Glomerular visceral epithelial cell (primary cell): ENCODE data around the gene CYFIP1.

Experiments
- DNase-seq: peaks from one replicate; pipeline ENCODE4 v3.0.0-alpha.2; 2016; ENCODE audit errors: extremely low spot score

CYFIP1 gene

DNA sequence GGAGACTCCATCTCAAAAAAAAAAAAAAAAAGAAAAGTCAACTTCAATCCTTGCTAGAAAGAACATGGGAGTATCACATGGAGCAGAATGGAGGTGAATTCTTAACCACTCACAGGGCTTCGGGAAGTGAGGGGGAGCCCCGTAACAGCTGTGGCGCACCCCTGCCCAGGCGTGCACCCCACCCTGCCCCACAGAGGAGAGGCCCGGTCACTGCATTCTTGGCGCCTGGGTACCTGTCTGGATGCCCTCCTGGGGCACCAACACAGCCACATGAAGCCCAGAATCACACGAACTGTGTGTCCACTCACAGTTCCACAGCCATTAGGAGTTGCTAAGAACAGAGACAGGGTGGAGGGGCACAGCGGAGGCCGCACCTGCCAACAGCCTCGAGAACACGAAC, 89.9 kb downstream of the CYFIP1 start:
- no peak for DNase-seq

DNA sequence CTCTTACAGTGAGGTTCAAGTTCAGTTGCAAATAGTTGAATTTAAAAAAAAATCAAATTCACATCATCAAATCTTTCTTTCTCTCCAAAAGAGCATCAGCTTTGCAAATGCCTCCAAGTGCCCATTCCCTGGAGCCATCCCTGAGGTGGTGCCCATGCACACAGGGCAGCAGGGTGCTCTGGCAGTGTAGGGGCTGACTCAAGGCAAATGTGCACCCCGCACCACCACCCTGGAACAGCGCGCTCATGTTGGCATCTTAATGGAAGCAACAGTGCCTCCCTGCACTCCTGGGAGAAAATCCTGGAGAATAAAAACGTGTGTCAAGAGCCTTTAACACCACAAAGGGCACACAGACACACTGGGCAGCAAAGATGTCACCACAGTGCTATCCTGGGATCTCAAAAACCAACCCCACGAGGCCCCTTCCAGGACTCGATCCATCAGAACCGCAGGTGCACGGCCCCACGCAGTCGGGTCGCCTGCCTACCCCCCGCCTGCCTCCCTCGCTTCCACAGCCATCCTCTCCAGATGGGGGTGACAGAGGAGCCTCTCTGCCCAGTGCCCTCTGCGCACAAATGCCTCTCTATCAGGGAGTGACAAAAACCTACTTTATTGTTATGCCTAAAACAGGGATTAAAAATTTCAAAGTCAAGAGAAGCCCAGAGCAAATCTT, 90.9 kb downstream of the CYFIP1 start:
- no peak for DNase-seq

DNA sequence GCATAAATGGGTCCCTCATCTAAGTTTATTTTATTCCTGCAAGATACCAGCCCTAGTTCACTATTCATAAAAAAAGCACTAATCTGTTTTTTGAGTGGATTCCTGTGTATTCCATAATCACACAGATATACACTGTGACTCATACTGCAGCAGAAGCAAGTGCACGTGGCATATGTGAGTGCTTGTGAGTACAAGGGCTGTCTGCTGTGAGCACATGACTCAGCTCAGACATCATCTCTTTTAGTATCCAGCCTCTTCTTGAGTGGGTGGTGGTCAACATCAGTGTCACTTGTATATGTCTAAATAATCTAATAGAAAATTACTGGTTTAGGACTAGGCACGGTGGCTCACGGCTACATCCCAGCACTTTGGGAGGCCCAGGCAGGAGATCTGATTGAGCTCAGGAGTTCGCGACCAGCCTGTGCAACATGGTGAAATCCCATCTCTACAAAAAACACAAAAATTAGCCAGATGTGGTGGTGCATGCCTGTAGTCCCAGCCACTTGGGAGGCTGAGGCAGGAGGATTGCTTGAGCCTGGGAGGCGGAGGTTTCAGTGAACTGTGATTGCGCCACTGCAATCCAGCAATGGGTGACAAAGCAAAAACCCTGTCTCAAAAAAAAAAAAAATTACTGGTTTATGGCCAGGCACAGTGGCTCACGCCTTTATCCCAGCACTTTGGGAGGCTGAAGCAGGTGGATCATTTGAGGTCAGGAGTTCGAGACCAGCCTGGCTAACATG, 91.9 kb downstream of the CYFIP1 start:
- peak; percentile 70 for DNase-seq

DNA sequence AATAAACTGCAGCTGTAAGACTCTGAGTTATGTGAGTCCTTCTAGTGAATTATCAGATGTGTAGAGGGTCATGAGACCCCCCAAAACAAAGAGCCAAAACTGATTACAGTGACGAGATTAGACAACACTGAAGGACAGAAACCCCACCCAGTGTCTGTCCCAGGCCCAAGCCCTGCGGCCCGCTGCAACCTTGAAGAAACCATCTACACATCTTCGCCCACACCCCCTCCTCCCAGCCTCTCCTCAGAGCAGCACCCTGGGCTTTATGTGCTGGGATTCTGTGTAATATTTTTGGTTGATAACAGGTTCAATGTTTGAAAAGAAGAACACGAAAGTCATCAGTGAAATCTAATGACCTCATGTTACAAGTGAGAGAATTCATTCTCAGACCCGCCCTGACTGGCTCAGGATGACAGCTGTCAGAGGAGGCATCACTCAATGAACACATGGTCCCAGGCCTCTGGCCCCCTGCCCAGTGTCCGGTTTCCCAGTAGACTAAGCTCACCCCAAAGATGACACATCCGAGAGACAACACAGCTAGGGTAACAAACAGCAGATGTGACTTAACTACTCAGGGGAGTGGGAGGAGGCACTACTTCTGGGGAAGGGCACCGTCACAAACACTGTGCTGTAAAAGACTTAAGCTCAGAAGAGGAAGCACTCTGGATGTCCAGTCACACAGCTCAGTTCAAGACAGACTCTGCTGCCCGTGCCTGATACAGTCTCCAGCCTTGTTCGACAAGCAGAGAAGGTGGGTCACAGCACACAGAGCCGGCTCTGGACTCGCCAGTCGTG, 92.8 kb downstream of the CYFIP1 start:
- peak; percentile 34 for DNase-seq

DNA sequence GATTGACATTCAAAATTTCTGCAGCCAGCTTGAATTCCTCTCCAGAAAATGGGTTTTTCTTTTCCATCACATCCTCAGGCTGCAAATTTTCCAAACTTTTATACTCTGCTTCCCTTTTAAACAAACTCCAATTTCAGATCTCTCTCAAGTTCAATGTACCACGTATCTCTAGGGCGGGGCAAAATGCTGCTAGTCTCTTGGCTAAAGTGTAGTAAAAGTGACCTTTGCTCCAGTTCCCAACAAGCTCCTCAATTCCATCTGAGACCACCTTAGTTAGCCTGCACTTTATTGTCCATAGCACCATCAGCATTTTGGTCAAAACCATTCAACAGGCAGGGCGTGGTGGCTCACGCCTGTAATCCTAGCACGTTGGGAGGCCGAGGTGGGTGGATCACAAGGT, 95.0 kb downstream of the CYFIP1 start:
- no peak for DNase-seq

DNA sequence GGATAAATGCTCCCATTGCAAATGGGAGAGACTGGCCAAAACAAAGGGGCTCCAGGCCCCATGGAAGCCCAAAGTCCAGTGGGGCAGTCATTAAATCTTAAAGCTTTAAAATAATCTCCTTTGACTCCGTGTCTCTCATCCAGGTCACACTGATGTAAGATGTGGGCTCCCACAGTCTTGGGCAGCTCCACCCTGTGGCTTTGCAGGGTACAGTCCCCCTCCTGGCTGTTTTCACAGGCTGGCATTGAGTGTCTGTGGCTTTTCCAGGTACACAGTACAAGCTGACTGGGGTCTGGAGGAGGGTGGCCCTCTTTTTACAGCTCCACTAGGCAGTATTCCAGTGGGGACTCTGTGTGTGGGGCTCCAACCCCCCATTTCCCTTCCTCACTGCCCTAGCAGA, 95.8 kb downstream of the CYFIP1 start:
- DNase-seq = no peak

DNA sequence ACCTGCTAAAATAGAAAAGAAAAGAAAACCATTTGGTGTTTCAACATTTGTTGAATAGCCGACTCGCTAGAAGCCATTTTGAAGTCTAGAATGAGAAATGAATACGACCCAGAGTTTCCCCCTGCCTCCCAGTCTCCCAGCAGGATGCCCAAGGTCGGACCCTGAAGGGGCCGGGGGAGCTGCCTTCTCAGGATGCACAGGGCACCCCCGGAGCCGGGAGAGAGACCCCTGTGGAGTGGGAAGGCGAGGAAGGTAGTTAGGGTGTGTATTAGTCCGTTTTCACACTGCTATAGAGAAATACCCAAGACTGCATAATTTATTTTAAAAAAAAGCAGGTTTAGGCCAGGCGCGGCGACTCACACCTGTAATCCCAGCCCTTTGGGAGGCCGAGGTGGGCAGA, 97.0 kb downstream of the CYFIP1 start:
- DNase-seq = no peak

DNA sequence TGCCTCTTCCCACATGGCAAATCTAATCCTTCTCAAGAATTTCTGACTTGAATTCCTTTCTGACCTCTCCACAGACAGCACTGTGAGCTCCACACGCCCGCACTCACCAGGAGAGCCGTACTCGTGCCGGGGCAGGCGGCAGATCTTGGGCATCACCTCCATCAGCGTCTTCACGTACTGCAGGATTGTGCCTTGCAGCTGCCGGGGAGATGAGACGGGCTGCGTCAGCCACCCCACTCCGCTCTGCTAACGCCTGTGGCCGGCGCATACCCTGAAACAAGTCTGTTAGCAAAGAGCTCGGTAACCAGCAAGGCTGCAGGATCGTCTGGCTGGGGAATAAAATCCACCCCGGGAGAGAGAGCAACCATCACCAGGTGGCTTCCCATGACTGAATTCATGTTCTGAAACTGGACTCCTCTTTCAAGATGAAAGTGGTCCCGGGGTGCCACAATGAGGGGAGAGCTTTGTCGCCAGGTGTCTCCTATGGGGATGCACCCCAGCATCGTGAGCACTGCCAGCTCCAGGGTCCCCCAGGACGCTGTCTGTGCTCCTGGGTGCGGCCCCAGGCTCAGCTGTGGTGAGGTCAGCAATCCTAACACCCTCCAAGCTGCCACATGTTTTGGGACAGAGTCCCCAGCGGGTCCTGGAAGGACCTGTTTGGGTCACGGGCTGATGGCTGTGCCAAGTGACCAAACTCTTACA, 98.3 kb downstream of the CYFIP1 start:
- no peak for DNase-seq

DNA sequence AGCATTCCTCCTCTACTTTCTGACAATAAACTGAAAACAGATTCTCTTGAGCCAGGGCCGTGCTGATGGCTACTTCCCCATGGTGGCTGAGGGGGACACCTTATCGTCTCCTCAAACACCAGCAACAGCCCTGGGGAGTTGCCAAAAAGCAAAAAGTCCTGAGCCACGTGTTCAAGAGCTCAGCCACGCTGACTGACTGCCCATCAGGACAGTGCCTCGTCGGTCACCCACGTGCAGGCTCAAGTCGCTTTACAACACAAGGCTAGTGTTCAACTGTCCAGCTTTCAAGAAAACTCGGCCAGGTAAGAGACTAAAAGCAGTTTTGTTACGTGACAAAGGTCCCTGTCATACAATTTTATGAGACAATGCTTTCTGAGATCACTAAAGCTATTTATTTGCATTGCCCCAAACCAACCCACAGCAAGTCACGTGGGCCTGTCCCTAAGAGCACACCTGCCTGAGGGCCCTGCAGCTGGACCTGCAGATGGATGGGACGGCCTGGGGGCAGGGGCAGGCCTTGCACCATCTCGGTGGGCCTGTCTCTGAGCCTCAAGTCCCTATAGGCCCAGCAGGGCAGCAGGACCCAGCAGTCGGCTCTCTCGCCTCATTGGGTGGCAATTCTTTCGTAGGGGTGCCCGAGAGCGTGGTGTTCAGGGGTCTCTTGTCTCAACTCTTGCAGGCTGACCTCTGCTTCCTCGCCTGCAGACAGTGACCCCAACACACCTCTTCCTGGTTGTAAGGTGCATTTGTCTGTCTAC, 99.0 kb downstream of the CYFIP1 start:
- no peak for DNase-seq

DNA sequence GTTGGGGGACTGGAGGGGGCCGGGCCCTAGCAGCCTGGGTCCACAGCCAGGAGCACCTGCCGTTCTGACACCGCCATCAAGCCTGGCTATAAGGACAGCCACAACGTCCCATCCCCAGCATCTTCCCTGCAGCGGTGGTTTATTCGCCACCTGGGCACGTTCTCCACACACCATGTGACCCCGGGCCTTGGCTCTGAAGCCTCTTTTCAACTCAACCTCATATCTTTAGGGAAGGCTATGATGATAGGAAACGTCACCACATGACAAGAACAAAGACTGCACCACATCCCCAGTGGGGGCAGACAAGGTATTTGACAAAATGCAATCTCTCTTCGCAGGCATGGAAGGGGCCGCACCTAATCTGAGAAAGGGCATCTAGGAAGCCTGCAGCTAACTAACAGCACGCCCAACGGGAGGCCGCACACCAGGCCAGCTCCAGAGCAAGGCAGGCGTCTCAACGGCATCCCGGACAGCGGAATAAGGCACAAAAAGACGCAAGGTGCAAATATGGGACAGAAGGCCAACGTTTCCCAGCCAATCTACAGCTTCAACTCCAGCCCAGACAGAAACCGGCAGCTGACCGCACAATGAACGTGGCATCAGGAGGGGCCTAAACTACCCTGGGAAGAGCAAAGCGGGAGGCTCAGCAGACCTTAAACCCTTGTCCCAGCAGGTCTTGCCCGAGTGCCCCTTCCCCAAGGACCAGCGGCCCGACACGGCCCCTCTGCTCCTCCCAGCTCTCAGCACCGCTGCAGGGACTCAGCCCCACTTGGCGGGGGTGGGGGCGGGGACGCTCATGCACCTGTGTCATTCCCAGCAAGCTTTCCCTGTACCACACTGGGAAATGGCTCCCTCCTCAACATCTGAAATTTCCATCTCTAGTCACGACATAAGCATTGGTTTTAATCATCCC, 99.8 kb downstream of the CYFIP1 start:
- no peak for DNase-seq

DNA sequence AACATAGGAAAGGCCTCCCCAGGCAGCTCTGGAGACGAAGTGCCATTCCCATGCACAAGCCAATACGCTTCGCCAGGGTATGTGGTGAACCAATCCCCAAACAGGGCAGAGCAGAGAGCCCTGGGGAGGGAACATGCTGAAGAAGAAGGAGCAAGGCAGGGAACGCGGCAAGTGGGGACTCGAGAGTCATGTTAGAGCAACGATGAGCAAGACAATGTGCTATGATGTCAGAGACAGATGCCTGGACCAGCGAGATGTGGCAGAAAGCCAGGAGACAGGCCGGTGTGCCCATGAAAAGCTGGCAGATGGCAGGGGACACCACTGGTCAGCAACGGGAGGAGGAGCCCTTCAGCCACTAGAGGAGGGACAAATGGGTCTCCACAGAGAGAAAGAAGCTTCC, 102.1 kb downstream of the CYFIP1 start:
- no peak for DNase-seq

DNA sequence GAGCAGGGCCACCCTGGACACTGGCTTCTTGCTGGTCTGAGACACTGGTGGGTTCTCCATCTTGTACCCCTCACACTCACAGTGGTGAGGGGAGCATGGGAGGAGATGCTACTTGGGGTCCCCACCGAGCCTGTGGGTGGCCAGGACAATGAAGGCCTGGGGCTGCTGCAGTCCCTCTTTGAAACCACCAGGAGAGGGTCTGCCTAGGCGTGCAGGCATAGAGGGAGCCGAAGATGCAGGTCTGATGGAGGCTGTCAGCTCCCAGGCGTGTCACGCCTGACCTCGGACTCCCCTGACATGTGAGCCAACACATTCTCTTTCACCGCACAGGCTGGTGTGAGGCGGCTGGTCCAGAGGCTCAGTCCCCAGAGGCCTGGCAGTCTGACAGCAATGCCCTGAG, 102.6 kb downstream of the CYFIP1 start:
- DNase-seq = no peak

DNA sequence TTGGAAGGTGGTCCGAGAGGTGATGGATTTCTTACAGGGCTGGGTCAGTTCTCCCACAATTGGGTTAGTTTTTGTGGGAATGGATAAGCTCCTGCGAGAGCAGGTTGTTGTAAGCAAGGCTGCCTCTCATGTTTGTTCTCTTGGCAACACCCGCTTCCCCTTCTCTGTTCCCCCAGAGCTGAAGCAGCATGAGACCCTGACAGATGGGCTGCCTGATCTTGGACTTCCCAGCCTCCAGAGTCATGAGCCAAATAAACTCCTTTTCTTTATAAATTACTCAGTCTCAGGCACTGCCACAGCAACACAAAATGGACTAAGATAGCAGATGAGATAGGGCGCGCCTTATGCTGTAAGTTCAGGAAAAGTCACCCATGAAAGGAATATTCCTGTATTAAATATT, 103.1 kb downstream of the CYFIP1 start:
- DNase-seq = no peak

DNA sequence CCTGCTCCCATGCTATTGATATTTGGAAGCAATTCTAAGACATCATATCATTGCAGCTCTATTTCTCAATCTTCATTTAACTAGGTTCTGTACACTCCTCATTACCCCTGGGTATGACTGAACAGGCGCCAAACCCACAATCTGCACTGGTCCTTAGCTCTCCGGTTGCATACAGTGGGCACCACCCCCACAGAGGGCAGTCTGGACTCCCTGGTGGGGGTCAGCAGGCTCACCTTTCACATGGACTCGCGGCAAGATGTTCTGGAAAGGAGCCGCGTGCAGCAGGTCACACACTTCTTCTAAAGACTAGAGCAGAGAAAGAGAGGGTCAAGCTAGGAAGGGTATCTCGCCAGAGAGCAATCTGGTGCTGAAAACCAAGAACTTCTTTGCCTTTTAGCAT, 105.2 kb downstream of the CYFIP1 start:
- DNase-seq = no peak

DNA sequence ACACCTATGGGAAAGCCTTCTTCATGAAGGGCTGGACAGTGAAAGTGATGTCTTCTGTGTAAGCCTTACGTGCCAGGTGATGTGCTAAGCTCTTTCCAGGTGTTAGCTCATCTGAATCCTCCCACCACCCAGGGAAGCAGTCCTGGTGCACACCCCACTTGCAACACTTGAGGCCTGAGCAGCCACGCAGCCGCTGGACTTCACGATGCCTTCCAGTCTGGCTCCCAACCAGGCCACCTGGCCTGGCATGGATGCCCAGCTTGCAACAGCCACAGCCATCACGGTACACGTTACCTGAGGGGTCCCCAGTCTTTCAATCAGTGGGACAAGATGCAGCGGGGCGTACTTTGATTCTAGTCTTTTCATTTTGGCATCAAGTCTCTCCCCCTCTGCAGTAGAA, 105.9 kb downstream of the CYFIP1 start:
- DNase-seq = no peak

DNA sequence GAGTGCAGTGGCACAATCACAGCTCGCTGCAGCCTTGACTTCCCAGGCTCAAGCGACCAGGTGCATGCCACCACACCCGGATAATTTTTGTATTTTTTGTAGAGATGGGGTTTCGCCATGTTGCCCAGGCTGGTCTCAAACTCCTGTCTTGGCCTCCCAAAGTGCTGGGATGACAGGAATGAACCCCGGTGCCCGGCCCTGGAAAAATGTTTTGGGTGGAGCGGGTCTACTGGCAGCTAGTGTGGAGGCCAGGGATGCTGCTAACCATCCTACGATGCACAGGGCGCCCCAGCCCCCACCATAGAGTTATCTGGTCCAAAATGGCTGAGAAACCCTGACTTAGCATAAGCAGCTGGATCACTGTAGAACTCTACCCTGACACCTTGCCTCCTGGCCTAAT, 106.3 kb downstream of the CYFIP1 start:
- no peak for DNase-seq

DNA sequence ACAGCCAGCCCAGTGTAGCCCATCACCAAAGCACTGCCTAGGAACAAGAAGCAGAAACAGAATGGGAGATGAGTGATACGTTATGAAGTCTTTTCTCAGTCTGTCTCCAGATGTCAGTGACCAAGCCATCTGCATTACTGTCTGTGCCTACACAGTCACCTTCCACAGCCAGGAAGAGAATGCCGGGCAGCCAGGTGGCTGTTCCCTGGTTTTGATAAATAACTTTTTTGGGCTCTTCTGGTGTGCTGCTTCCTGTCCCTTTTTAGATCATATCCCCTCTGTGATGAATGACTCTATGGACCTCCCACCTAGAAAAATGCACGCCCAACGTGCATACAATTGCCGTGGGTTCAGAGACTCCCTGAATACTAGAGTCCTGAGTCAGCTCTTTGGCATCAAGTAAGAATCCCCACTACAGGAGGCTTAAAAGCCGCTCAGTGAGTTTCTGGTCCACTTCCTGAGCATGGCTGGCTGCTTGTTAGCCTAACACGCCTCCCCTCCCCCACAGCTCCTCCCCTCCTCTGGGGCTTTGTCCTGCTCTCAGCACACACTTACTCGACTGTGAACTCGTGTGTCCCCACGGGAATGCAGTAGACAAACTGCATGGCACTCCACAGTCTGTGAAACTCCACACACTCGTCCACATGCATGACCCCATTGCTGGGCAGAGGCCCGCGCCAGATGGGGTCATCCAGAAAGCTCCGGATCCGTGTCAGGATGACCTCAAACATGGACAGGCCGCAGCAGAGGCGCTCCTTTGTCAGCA, 107.0 kb downstream of the CYFIP1 start:
- peak; percentile 80 for DNase-seq

DNA sequence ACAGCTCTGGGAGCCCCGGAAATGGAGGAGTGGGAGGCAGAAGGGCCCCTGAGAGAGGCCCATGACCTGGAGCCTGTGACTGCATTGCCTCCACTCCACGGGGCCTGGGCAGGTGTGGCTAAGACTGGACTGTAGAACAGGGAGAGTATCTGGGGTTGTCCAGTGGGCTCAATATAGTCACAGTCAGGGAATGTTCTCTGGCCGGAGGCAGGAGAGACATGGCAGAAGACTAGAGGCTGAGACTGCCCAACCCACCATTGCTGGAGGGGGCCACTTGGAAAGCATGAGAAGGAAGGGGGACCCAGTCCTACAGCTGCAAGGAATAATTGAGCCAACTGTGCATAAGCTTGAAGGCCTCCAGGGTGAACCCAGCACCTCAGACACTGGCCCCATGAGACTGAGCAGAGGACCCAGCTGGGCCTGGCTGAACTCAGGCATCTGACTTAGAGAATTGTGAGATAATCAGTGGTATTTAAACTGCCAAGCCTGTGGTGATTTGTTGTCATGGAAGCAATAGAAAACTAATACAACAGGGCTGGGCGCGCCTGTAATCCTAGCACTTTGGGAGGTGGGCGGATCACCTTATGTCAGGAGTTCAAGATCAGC, 108.6 kb downstream of the CYFIP1 start:
- DNase-seq = no peak

DNA sequence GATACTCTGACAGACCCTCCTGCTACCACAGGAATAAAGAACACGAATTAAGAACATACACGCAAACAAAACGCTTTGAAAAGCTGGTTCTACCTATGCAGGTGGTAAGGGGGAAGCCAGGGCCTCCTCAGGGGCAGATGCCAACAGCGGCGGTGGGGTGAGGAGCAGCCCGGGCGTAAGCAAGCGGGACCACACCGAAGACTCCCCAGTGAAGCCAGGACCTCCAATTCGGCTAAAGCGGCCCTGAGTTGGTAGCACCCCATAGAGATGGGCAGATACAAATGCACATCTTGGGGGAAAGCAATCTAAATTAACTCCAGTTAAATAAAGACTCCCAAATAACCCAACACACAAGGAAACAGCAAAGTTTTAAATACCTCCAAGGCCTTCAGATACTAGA, 109.3 kb downstream of the CYFIP1 start:
- DNase-seq = no peak
